Measurements from ENCODE around the gene CARS2. TPM values are rescaled to one million over a fixed set of nuclear protein-coding genes. Genes with fewer than 3 reads are reported as not detected.

Gene CARS2
- total and polyA plus RNA-seq, 7 donors = 35.4 to 77.5 (median 45.7) TPM

- peaks cover 9 to 61% (median 20%) of the 10 kb centered on the region in 4 donors for H3K36me3 ChIP-seq
- no peak for TF ChIP-seq EP300 (IDR thresholded peaks at IDR 0.05)
- TF ChIP-seq CTCF (IDR thresholded peaks at IDR 0.05) = no peak
- TF ChIP-seq POLR2AphosphoS5 (IDR thresholded peaks at IDR 0.05) = no peak
- TF ChIP-seq POLR2A (IDR thresholded peaks at IDR 0.05) = no peak
- H3K9me3 ChIP-seq = no peaks in the 10 kb centered on the region
- H3K4me3 ChIP-seq = no peak overlapping the region
- H3K27me3 ChIP-seq = no peaks in the 10 kb centered on the region
- DNase-seq = no peak
- WGBS, 2 donors = 97 to 98% methylated on average over 5 of the region's 5 CpGs
- H3K27ac ChIP-seq = peak overlapping the region in 3 of 4 donors; percentile 79 to 94 (median 91)
- H3K4me1 ChIP-seq = peaks cover 0 to 23% (median 19%) of the 10 kb centered on the region in 4 donors
- intact Hi-C loops (cut with DNase I) = loop anchor here (2.0 to 5.0 kb wide), 2 partner anchors 31 to 42 kb away; no protein-coding TSS in a partner anchor
Measured at GRCh38 chr13:110683921-110684320, 22.0 kb downstream of the CARS2 start.

DNA sequence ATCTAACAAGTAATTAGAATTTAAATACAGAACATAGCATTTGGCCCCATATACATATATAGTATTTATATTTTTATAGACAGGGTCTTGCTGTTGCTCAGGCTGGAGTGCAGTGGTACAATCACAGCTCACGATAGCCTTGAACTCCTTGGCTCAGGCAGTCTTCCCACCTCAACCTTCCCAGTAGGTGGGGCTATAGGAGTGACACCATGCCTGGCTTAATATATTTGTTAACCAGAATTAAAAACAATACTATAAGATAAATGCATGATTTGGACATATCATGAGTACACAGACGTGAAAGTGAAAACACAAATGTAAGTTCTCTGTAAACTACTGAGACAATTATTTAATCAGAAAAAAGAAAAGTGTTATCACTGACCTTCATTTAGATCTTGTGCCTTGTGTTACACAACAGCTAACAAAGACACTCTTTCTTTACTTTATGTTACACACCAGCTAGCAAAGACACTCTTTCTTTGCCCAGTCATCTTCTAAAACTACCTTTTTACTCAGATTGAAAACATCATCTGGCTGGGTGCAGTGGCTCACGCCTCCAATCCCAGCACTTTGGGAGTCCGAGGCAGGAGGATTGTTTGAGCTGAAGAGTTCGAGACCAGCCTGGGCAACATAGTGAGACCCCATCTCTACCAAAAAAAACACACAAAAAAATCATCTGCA is 22.6 kb downstream of the CARS2 start:
- Histone ChIP-seq H3K4me1 (peaks cover 0 to 23% (median 19%) of the 10 kb centered on the region in 4 donors), H3K9me3 (no peaks in the 10 kb centered on the region), H3K27me3 (no peaks in the 10 kb centered on the region), H3K27ac (peak overlapping the region in 3 of 4 donors; percentile 79 to 94 (median 91)), H3K36me3 (peaks cover 15 to 61% (median 26%) of the 10 kb centered on the region in 4 donors), H3K4me3 (no peak overlapping the region)
- intact Hi-C loops (cut with DNase I) = loop anchor here (5.0 kb wide), 1 partner anchor 41 kb away; no protein-coding TSS in a partner anchor
- no peak for DNase-seq
- TF ChIP-seq POLR2AphosphoS5 (IDR thresholded peaks at IDR 0.05) (no peak), CTCF (IDR thresholded peaks at IDR 0.05) (peak in 2 of 4 experiments; percentile 28 to 42), EP300 (IDR thresholded peaks at IDR 0.05) (no peak)
- WGBS, 2 donors = 84 to 91% methylated on average over 5 of the region's 5 CpGs

- WGBS, 2 donors = 91% methylated on average over 12 of the region's 12 CpGs
- DNase-seq = no peak
- H3K27ac ChIP-seq = peak overlapping the region in 3 of 4 donors; percentile 79 to 94 (median 91)
- H3K27me3 ChIP-seq = no peaks in the 10 kb centered on the region
- H3K4me1 ChIP-seq = peaks cover 0 to 23% (median 19%) of the 10 kb centered on the region in 4 donors
- H3K36me3 ChIP-seq = peaks cover 16 to 62% (median 28%) of the 10 kb centered on the region in 4 donors
- intact Hi-C loops (cut with DNase I) = loop anchor here (5.0 kb wide), 1 partner anchor 40 kb away; no protein-coding TSS in a partner anchor
- no peaks in the 10 kb centered on the region for H3K9me3 ChIP-seq
- no peak overlapping the region for H3K4me3 ChIP-seq
- TF ChIP-seq POLR2AphosphoS5 (IDR thresholded peaks at IDR 0.05) = no peak
Measured at GRCh38 chr13:110682746-110683145, 23.2 kb downstream of the CARS2 start.

GRCh38 chr13:110681868-110682550 is 23.9 kb downstream of the CARS2 start:
- Histone ChIP-seq H3K27me3 (no peaks in the 10 kb centered on the region), H3K9me3 (no peaks in the 10 kb centered on the region), H3K36me3 (peaks cover 13 to 55% (median 27%) of the 10 kb centered on the region in 4 donors), H3K27ac (peak overlapping the region in 2 of 4 donors; percentile 91 to 94), H3K4me3 (no peak overlapping the region), H3K4me1 (peaks cover 0 to 23% (median 19%) of the 10 kb centered on the region in 4 donors)
- no peak for TF ChIP-seq POLR2A (IDR thresholded peaks at IDR 0.05)
- DNase-seq = no peak
- 87 to 89% methylated on average over 15 of the region's 15 CpGs for WGBS, 2 donors
- intact Hi-C loops (cut with DNase I) = loop anchor here (5.0 kb wide), 1 partner anchor 40 kb away; no protein-coding TSS in a partner anchor

GRCh38 chr13:110680852-110681251 is 25.1 kb downstream of the CARS2 start:
- no peaks in the 10 kb centered on the region for H3K27me3 ChIP-seq
- no peaks in the 10 kb centered on the region for H3K9me3 ChIP-seq
- intact Hi-C loops (cut with DNase I) = loop anchor here (5.0 kb wide), 1 partner anchor 39 kb away; no protein-coding TSS in a partner anchor
- TF ChIP-seq POLR2AphosphoS5 (IDR thresholded peaks at IDR 0.05) (no peak), CTCF (IDR thresholded peaks at IDR 0.05) (peak in 3 of 4 experiments; percentile 11 to 39 (median 22)), POLR2A (IDR thresholded peaks at IDR 0.05) (no peak), EP300 (IDR thresholded peaks at IDR 0.05) (no peak)
- no peak overlapping the region for H3K4me3 ChIP-seq
- H3K27ac ChIP-seq = peak overlapping the region in 2 of 4 donors; percentile 23 to 94
- no peak for DNase-seq
- H3K36me3 ChIP-seq = peaks cover 17 to 58% (median 32%) of the 10 kb centered on the region in 4 donors
- WGBS, 2 donors = 79 to 91% methylated on average over 7 of the region's 7 CpGs
- peaks cover 0 to 21% (median 19%) of the 10 kb centered on the region in 4 donors for H3K4me1 ChIP-seq

All from sigmoid colon (tissue), 7 donors.